WERI-Rb-1 (cell line): ENCODE measurements around the gene OTUD3.
"Not testable (repeated sequence)": the region's sequence is repeated elsewhere in the genome, so short reads cannot be mapped to it uniquely, and the experiment has no call there.

Experiments used
- DNase-seq: peaks from one replicate; pipeline ENCODE4 v3.0.0-alpha.2; 2020
- H3K27ac ChIP-seq: fragments of 250-450 bp; sonication (Bioruptor Pico); 2 replicates; pipeline ENCODE4 v1.5.1; 2020; ENCODE audit warnings: mild to moderate bottlenecking, moderate library complexity
- H3K27me3 ChIP-seq: fragments of 250-450 bp; sonication (Bioruptor Pico); 2 replicates; pipeline ENCODE4 v1.5.1; 2021; ENCODE audit warnings: mild to moderate bottlenecking, low read depth, moderate library complexity; ENCODE audit not compliant: insufficient read depth, severe bottlenecking
- H3K36me3 ChIP-seq: fragments of 250-450 bp; sonication (Bioruptor Pico); 2 replicates; pipeline ENCODE4 v1.5.1; 2020; ENCODE audit warnings: mild to moderate bottlenecking, moderate library complexity
- H3K4me3 ChIP-seq: 2 replicates; pipeline ENCODE4 v1.5.1; 2011; ENCODE audit warnings: low read depth, mild to moderate bottlenecking, control low read depth, low read length
- H3K9me3 ChIP-seq: fragments of 250-450 bp; sonication (Bioruptor Pico); 2 replicates; pipeline ENCODE4 v1.5.1; 2021; ENCODE audit warnings: mild to moderate bottlenecking, moderate library complexity; ENCODE audit not compliant: severe bottlenecking
- TF ChIP-seq, protein P1 (sequence below): IDR thresholded peaks from 2 replicates; pipeline ENCODE4 v1.5.1; 2011; ENCODE audit warnings: low read depth, mild to moderate bottlenecking, control low read depth, inconsistent platforms, low read length

OTUD3 gene

GRCh38 chr1:19877181-19877750 is 4.9 kb upstream of the OTUD3 start:
- TF ChIP-seq, protein P1, sequence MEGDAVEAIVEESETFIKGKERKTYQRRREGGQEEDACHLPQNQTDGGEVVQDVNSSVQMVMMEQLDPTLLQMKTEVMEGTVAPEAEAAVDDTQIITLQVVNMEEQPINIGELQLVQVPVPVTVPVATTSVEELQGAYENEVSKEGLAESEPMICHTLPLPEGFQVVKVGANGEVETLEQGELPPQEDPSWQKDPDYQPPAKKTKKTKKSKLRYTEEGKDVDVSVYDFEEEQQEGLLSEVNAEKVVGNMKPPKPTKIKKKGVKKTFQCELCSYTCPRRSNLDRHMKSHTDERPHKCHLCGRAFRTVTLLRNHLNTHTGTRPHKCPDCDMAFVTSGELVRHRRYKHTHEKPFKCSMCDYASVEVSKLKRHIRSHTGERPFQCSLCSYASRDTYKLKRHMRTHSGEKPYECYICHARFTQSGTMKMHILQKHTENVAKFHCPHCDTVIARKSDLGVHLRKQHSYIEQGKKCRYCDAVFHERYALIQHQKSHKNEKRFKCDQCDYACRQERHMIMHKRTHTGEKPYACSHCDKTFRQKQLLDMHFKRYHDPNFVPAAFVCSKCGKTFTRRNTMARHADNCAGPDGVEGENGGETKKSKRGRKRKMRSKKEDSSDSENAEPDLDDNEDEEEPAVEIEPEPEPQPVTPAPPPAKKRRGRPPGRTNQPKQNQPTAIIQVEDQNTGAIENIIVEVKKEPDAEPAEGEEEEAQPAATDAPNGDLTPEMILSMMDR: no peak

GRCh38 chr1:19877821-19878636 is 4.2 kb upstream of the OTUD3 start:
- H3K36me3 ChIP-seq: no peaks in the 10 kb centered on the region
- no peaks in the 10 kb centered on the region for H3K27me3 ChIP-seq
- H3K27ac ChIP-seq: no peak overlapping the region
- H3K4me3 ChIP-seq: no peak overlapping the region
- TF ChIP-seq, protein P1: no peak
- peaks cover 5% of the 10 kb centered on the region for H3K9me3 ChIP-seq
- peak; percentile 16 for DNase-seq

More at GRCh38 chr1:19877181-19877750, 4.9 kb upstream of the OTUD3 start:
- H3K36me3 ChIP-seq: no peaks in the 10 kb centered on the region
- peaks cover 5% of the 10 kb centered on the region for H3K9me3 ChIP-seq
- H3K27me3 ChIP-seq: no peaks in the 10 kb centered on the region
- no peak overlapping the region for H3K27ac ChIP-seq
- DNase-seq: no peak
- H3K4me3 ChIP-seq: no peak overlapping the region

DNA sequence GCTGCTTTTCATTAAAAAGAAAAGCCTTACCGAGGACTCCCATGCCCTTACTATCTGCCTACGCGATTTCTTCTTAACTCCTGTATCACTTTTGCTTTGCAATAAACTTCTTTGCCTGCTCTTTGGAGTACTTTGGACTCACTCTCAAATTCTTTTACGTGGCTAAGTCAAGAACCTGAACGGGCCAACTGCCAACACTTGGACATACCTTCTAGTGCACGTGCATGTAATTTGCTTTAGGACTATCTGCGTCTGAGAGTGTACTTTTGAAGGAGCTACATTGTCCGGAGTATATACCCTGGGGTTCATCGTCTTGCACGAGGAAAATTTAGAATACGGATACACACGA is 3.6 kb upstream of the OTUD3 start:
- Histone ChIP-seq H3K27ac (no peak overlapping the region), H3K27me3 (no peaks in the 10 kb centered on the region), H3K4me3 (no peak overlapping the region), H3K36me3 (peaks cover under 1% of the 10 kb centered on the region), H3K9me3 (peaks cover 5% of the 10 kb centered on the region)
- no peak for DNase-seq
- TF ChIP-seq, protein P1: no peak

GRCh38 chr1:19879227-19879626 is 3.0 kb upstream of the OTUD3 start:
- Histone ChIP-seq H3K27me3 (no peaks in the 10 kb centered on the region), H3K9me3 (peaks cover 3% of the 10 kb centered on the region), H3K27ac (no peak overlapping the region), H3K4me3 (no peak overlapping the region), H3K36me3 (peaks cover 5% of the 10 kb centered on the region)
- DNase-seq: no peak
- TF ChIP-seq, protein P1: no peak

GRCh38 chr1:19879661-19880060 is 2.5 kb upstream of the OTUD3 start:
- Histone ChIP-seq H3K4me3 (no peak overlapping the region), H3K27me3 (no peaks in the 10 kb centered on the region), H3K9me3 (no peaks in the 10 kb centered on the region), H3K36me3 (peaks cover 8% of the 10 kb centered on the region), H3K27ac (no peak overlapping the region)
- no peak for DNase-seq
- TF ChIP-seq, protein P1: no peak

DNA sequence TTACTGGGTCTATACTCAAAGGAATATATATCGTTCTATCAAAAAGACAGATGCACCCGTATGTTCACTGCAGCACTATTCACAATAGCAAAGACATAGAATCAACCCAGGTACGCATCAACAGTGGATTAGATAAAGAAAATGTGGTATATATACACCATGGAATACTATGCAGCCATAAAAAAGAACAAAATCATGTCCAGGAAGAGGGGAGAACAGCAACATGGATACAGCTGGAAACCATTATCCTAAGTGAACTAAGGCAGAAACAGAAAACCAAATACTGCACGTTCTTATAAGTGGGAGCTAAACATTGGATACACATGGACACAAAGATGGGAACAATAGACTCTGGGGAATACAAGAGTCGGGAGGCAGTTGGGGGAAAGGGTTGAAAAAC is 1.4 kb upstream of the OTUD3 start:
- H3K4me3 ChIP-seq, H3K27me3 ChIP-seq, H3K9me3 ChIP-seq, H3K27ac ChIP-seq, DNase-seq: not testable (repeated sequence)
- peaks cover 15% of the 10 kb centered on the region for H3K36me3 ChIP-seq
